ENCODE data around the gene PIK3AP1.
"Not testable (repeated sequence)": the region's sequence is repeated elsewhere in the genome, so short reads cannot be mapped to it uniquely, and the experiment has no call there.

The PIK3AP1 gene

GRCh38 chr10:96721207-96721572, 876 bp upstream of the PIK3AP1 start:
- no peak for DNase-seq

- DNase-seq, result peak; percentile 80
Measured at GRCh38 chr10:96719850-96720421, 378 bp downstream of the PIK3AP1 start.

GRCh38 chr10:96719200-96719599, 1.1 kb downstream of the PIK3AP1 start:
- no peak for DNase-seq

GRCh38 chr10:96718304-96718990, 1.9 kb downstream of the PIK3AP1 start:
- DNase-seq, result no peak

GRCh38 chr10:96716390-96716789, 3.9 kb downstream of the PIK3AP1 start:
- DNase-seq, result no peak

GRCh38 chr10:96714746-96715255, 5.5 kb downstream of the PIK3AP1 start:
- DNase-seq, result no peak

- DNase-seq, result no peak
Measured at GRCh38 chr10:96714031-96714590, 6.2 kb downstream of the PIK3AP1 start.

GRCh38 chr10:96712662-96713271, 7.5 kb downstream of the PIK3AP1 start:
- DNase-seq, result no peak

GRCh38 chr10:96711048-96711728, 9.1 kb downstream of the PIK3AP1 start:
- no peak for DNase-seq

GRCh38 chr10:96709525-96709924, 10.8 kb downstream of the PIK3AP1 start:
- no peak for DNase-seq

- DNase-seq, result no peak
Measured at GRCh38 chr10:96708996-96709395, 11.3 kb downstream of the PIK3AP1 start.

GRCh38 chr10:96708456-96708855, 11.9 kb downstream of the PIK3AP1 start:
- no peak for DNase-seq

GRCh38 chr10:96706331-96706853, 13.9 kb downstream of the PIK3AP1 start:
- no peak for DNase-seq

- DNase-seq, result no peak
Measured at GRCh38 chr10:96705134-96705533, 15.2 kb downstream of the PIK3AP1 start.

- DNase-seq, result no peak
Measured at GRCh38 chr10:96704563-96704962, 15.8 kb downstream of the PIK3AP1 start.

- no peak for DNase-seq
Measured at GRCh38 chr10:96703358-96703757, 17.0 kb downstream of the PIK3AP1 start.

- DNase-seq, result no peak
Measured at GRCh38 chr10:96701265-96701664, 19.0 kb downstream of the PIK3AP1 start.

GRCh38 chr10:96700374-96701099, 19.8 kb downstream of the PIK3AP1 start:
- no peak for DNase-seq

- DNase-seq, result no peak
Measured at GRCh38 chr10:96699613-96700012, 20.7 kb downstream of the PIK3AP1 start.

GRCh38 chr10:96698305-96698704, 22.0 kb downstream of the PIK3AP1 start:
- DNase-seq, result not testable (repeated sequence)

GRCh38 chr10:96697438-96697837, 22.9 kb downstream of the PIK3AP1 start:
- DNase-seq, result no peak

- no peak for DNase-seq
Measured at GRCh38 chr10:96696845-96697425, 23.4 kb downstream of the PIK3AP1 start.

Measured in stimulated activated CD8-positive, alpha-beta memory T cell treated with anti-CD3 and anti-CD28 coated beads, Interleukin-4, amount 100 ng/mL, for 48 hours (primary cell).